Lung (tissue), 12 donors: Measurements from ENCODE around the gene MAST4. TPM values are rescaled to one million over a fixed set of nuclear protein-coding genes. Genes with fewer than 3 reads are reported as not detected.

Source experiments
- ATAC-seq: fragments of 200-7000 bp; cut with Tn5 transposase; one replicate; pipeline ENCODE4 v1.9.1; 2020; ENCODE audit warnings: moderate number of reproducible peaks; ENCODE audit not compliant: insufficient read depth, low FRiP score
- DNase-seq, 3 donors: peaks; one replicate each; pipeline ENCODE4 v3.0.0-alpha.2; 2013 to 2017
- H3K27ac ChIP-seq, 2 donors: one replicate each; pipeline ENCODE4 v1.5.1; 2013; ENCODE audit warnings: mild to moderate bottlenecking in 2 of 2, moderate library complexity in 2 of 2, control low read depth in 1 of 2, inconsistent platforms in 1 of 2, low read depth in 1 of 2, low read length in 1 of 2
- H3K27me3 ChIP-seq, 3 donors: one replicate each; pipeline ENCODE4 v1.5.1; 2013; ENCODE audit warnings: low read length in 2 of 3; ENCODE audit not compliant: control insufficient read depth in 3 of 3, insufficient read depth in 3 of 3
- H3K36me3 ChIP-seq, 4 donors: one replicate each; pipeline ENCODE4 v1.5.1; 2013; ENCODE audit warnings: low read length in 4 of 4, mild to moderate bottlenecking in 1 of 4, moderate library complexity in 1 of 4; ENCODE audit not compliant: control insufficient read depth in 4 of 4, insufficient read depth in 4 of 4
- H3K4me1 ChIP-seq, 5 donors: one replicate each; pipeline ENCODE4 v1.5.1; 2013; ENCODE audit warnings: low read length in 5 of 5, mild to moderate bottlenecking in 2 of 5, moderate library complexity in 1 of 5; ENCODE audit not compliant: control insufficient read depth in 5 of 5, insufficient read depth in 5 of 5
- H3K4me3 ChIP-seq: one replicate; pipeline ENCODE4 v1.5.1; 2013; ENCODE audit warnings: mild to moderate bottlenecking, control low read depth, moderate library complexity
- H3K9ac ChIP-seq, 2 donors: one replicate each; pipeline ENCODE4 v1.5.1; 2013; ENCODE audit warnings: low read length in 2 of 2, control low read depth in 1 of 2; ENCODE audit not compliant: insufficient read depth in 1 of 2
- H3K9me3 ChIP-seq, 4 donors: one replicate each; pipeline ENCODE4 v1.5.1; 2013; ENCODE audit warnings: low read length in 3 of 4, mild to moderate bottlenecking in 1 of 4, moderate library complexity in 1 of 4; ENCODE audit not compliant: control insufficient read depth in 4 of 4, insufficient read depth in 3 of 4
- CTCF ChIP-seq: IDR thresholded peaks from 2 replicates; pipeline ENCODE4 v1.5.1; 2012; ENCODE audit warnings: mild to moderate bottlenecking; ENCODE audit errors: control extremely low read depth, extremely low read depth
- WGBS, 2 donors: extraction: QIAGEN DNeasy Blood & Tissue Kit; methylation state at CpG; one replicate each; pipeline ENCODE4 v1.1.7; 2013; 5-methylcytosine and 5-hydroxymethylcytosine counted together
- polyA plus RNA-seq, 2 donors: library from polyadenylated mRNA; stranded (reverse); fragments of 200-250 nt; gene quantifications; one replicate each; pipeline ENCODE4 v1.2.1, GENCODE V29; 2013
- total RNA-seq, 2 donors: library from RNA; depleted of rRNA in 1 of 2; stranded (reverse); fragments of >200 nt in 1 of 2; gene quantifications; one replicate each; pipeline ENCODE4 v1.2.1, GENCODE V29; 2014 to 2021
- donor health status: control.
- donor health status: control.
- donor health status: Bipolar disorder and iron deficiency.
- donor health status: healthy.
- donor health status: DM: yes; HTN: yes; CAD: no.

MAST4 gene
- total and polyA plus RNA-seq, 4 donors = 13.9 to 153 (median 46.2) TPM

- Histone ChIP-seq H3K27ac (no peak overlapping the region), H3K36me3 (peaks cover 0 to 8% (median 1%) of the 10 kb centered on the region in 4 donors), H3K9ac (no peak overlapping the region), H3K27me3 (no peaks in the 10 kb centered on the region), H3K4me1 (peaks cover 0 to 47% (median 4%) of the 10 kb centered on the region in 5 donors), H3K9me3 (no peaks in the 10 kb centered on the region), H3K4me3 (no peak overlapping the region)
- no peak for DNase-seq
- WGBS, 2 donors = 65 to 86% methylated on average over 1 of the region's 1 CpG
- no peak for TF ChIP-seq CTCF
- no peak for ATAC-seq
Observed at GRCh38 chr5:67065696-67066095, 469.5 kb downstream of the MAST4 start.

- H3K4me1 ChIP-seq = peaks cover 0 to 45% (median 4%) of the 10 kb centered on the region in 5 donors
- no peak for DNase-seq
- WGBS, 2 donors = 26 to 50% methylated on average over 1 of the region's 1 CpG
- no peak overlapping the region for H3K4me3 ChIP-seq
- no peaks in the 10 kb centered on the region for H3K27me3 ChIP-seq
- peak overlapping the region in 1 of 2 donors; percentile 7 for H3K27ac ChIP-seq
- no peak for ATAC-seq
- peaks cover 0 to 8% (median 1%) of the 10 kb centered on the region in 4 donors for H3K36me3 ChIP-seq
- no peak for TF ChIP-seq CTCF
- no peak overlapping the region for H3K9ac ChIP-seq
- no peaks in the 10 kb centered on the region for H3K9me3 ChIP-seq
Observed at GRCh38 chr5:67066815-67067214, 470.6 kb downstream of the MAST4 start.

- ATAC-seq (no peak), DNase-seq (no peak)
- no peak overlapping the region for H3K4me3 ChIP-seq
- H3K9me3 ChIP-seq = no peaks in the 10 kb centered on the region
- H3K4me1 ChIP-seq = peaks cover 0 to 16% (median 3%) of the 10 kb centered on the region in 5 donors
- H3K36me3 ChIP-seq = peaks cover 0 to 2% (median 0%) of the 10 kb centered on the region in 4 donors
- H3K9ac ChIP-seq = no peak overlapping the region
- WGBS, 2 donors = 96 to 97% methylated on average over 3 of the region's 3 CpGs
- no peak overlapping the region for H3K27ac ChIP-seq
- TF ChIP-seq CTCF = no peak
- no peaks in the 10 kb centered on the region for H3K27me3 ChIP-seq
Observed at GRCh38 chr5:67073045-67073680, 477.0 kb downstream of the MAST4 start.
